ENCODE results near the gene DHRS12.

GRCh38 chr13:51831519-51831918 lies 27.6 kb upstream of the DHRS12 start:
- TF ChIP-seq POLR2AphosphoS5 (IDR thresholded peaks at IDR 0.05; ENCODE audit: borderline replicate concordance, low read depth, low read length) (no peak), EZH2 (IDR thresholded peaks at IDR 0.05) (no peak)

Measured in SK-N-MC (cell line).